Measurements from ENCODE around the gene CELA2B. TPM values are rescaled to one million over a fixed set of nuclear protein-coding genes. Genes with fewer than 3 reads are reported as not detected.

CELA2B gene
- total RNA-seq, 1 experiment from 2014 or later = not detected

DNA sequence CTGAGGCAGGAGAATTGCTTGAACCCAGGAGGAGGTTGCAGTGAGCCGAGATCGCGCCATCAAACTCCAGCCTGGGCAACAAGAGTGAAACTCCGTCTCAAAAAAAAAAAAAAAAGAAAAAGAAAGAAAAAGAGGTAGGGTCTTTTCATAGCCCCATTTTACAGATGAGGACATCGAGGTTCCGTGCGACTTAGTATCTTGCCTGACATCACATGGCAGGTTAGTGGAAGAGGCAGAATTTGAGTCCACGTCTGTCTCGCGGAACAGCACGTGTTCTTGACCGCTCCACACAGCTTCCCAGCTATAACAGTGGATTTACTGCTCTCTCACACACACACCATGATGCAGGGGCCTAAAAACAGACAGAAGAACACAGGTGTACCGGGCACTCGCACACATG is 36.6 kb upstream of the CELA2B start:
- no peak overlapping the region for H3K4me3 ChIP-seq (ENCODE audit: insufficient read depth, low read depth, low read length)
- H3K36me3 ChIP-seq (replicated peaks; ENCODE audit: control insufficient read depth, insufficient read depth, low read length) = no peaks in the 10 kb centered on the region
- no peaks in the 10 kb centered on the region; the same call in 1 of the 2 replicates for H3K27me3 ChIP-seq (ENCODE audit: control insufficient read depth, insufficient read depth, low read length)
- DNase-seq = no peak

- no peak for DNase-seq
- no peaks in the 10 kb centered on the region; the same call in 1 of the 2 replicates for H3K27me3 ChIP-seq (ENCODE audit: control insufficient read depth, insufficient read depth, low read length)
- H3K4me3 ChIP-seq (ENCODE audit: insufficient read depth, low read depth, low read length) = no peak overlapping the region
- no peaks in the 10 kb centered on the region for H3K36me3 ChIP-seq (replicated peaks; ENCODE audit: control insufficient read depth, insufficient read depth, low read length)
Measured at GRCh38 chr1:15440357-15440756, 35.5 kb upstream of the CELA2B start.

- Histone ChIP-seq H3K36me3 (replicated peaks; ENCODE audit: control insufficient read depth, insufficient read depth, low read length) (no peaks in the 10 kb centered on the region), H3K4me3 (ENCODE audit: insufficient read depth, low read depth, low read length) (no peak overlapping the region)
- DNase-seq = no peak
Measured at GRCh38 chr1:15441247-15441646, 34.7 kb upstream of the CELA2B start.

GRCh38 chr1:15442119-15442518 is 33.8 kb upstream of the CELA2B start:
- Histone ChIP-seq H3K4me3 (ENCODE audit: insufficient read depth, low read depth, low read length) (no peak overlapping the region), H3K27me3 (ENCODE audit: control insufficient read depth, insufficient read depth, low read length) (no peaks in the 10 kb centered on the region; the same call in 1 of the 2 replicates), H3K36me3 (replicated peaks; ENCODE audit: control insufficient read depth, insufficient read depth, low read length) (no peaks in the 10 kb centered on the region)
- DNase-seq = no peak

More at GRCh38 chr1:15441247-15441646, 34.7 kb upstream of the CELA2B start:
- H3K27me3 ChIP-seq (ENCODE audit: control insufficient read depth, insufficient read depth, low read length) = no peaks in the 10 kb centered on the region; the same call in 1 of the 2 replicates

DNA sequence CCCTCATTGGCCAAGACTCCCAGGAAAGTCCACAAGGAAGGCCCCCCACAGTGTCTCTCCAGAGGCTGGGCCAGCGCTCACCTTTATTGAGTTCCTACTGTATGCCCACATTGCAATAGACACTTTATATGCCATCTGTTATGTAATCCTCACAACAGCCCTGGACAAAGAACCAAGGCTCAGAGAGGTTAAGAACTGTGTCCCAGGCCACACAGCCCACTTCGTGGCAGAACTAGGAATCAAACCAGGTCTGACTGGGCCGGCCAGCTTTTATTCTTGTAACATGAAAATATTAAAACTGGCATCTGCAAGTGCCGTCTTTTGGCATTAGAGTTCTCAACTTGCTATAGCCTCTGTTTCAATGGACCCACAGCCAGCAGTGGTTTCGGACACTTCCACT is 33.1 kb upstream of the CELA2B start:
- no peak overlapping the region for H3K4me3 ChIP-seq (ENCODE audit: insufficient read depth, low read depth, low read length)
- no peak for DNase-seq
- H3K27me3 ChIP-seq (ENCODE audit: control insufficient read depth, insufficient read depth, low read length) = no peaks in the 10 kb centered on the region; the same call in 1 of the 2 replicates
- H3K36me3 ChIP-seq (replicated peaks; ENCODE audit: control insufficient read depth, insufficient read depth, low read length) = no peaks in the 10 kb centered on the region

- no peaks in the 10 kb centered on the region for H3K36me3 ChIP-seq (replicated peaks; ENCODE audit: control insufficient read depth, insufficient read depth, low read length)
- no peak overlapping the region for H3K4me3 ChIP-seq (ENCODE audit: insufficient read depth, low read depth, low read length)
- no peaks in the 10 kb centered on the region; the same call in 1 of the 2 replicates for H3K27me3 ChIP-seq (ENCODE audit: control insufficient read depth, insufficient read depth, low read length)
- DNase-seq = no peak
Measured at GRCh38 chr1:15443281-15443680, 32.6 kb upstream of the CELA2B start.

DNA sequence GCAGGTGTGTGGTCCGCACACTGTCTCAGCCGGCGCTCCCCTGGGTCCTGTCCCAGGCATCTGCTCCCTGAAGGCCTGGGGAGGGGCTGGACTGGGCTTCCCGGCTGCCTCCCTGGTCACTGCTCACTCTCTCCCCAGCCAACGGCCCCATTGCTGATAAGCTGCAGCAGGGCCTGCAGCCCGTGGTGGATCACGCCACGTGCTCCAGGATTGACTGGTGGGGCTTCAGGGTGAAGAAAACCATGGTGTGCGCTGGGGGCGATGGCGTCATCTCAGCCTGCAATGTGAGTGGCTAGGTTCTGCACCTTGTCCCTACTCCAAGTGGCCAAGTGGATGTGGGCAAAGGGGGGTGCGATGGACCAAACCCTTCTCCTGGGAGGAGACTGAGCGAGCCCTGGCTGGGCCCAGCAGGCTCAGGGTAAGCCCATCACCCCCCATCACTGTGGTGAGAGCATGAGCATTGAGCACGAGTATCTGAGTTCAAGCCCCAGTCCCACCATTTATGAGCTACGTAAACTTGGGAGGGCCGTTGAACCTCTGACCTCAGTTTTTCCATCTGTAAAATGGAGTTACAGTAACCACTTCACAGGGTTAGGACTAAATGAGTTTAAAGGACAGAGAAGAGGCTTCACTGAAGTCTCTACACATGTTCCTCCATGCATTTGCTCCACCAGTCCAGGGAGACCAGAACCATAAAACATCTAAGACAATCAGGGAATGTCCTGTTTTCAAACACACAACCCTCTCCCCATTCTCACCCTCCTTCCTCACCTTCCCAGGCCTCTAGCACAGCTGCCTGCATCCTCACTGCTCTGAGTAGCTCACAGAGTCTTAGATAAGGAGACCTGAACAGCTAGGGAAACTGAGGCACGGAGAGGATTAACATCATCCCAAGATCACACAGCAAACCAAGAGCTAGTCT is 31.2 kb upstream of the CELA2B start:
- DNase-seq = no peak
- no peaks in the 10 kb centered on the region; the same call in 1 of the 2 replicates for H3K27me3 ChIP-seq (ENCODE audit: control insufficient read depth, insufficient read depth, low read length)
- H3K4me3 ChIP-seq (ENCODE audit: insufficient read depth, low read depth, low read length) = no peak overlapping the region
- H3K36me3 ChIP-seq (replicated peaks; ENCODE audit: control insufficient read depth, insufficient read depth, low read length) = no peaks in the 10 kb centered on the region

GRCh38 chr1:15445390-15446122 is 30.3 kb upstream of the CELA2B start:
- no peak for DNase-seq
- H3K4me3 ChIP-seq (ENCODE audit: insufficient read depth, low read depth, low read length) = no peak overlapping the region
- no peaks in the 10 kb centered on the region for H3K36me3 ChIP-seq (replicated peaks; ENCODE audit: control insufficient read depth, insufficient read depth, low read length)
- no peaks in the 10 kb centered on the region for H3K27me3 ChIP-seq (ENCODE audit: control insufficient read depth, insufficient read depth, low read length)

GRCh38 chr1:15446212-15446611 is 29.7 kb upstream of the CELA2B start:
- Histone ChIP-seq H3K4me3 (ENCODE audit: insufficient read depth, low read depth, low read length) (no peak overlapping the region), H3K27me3 (ENCODE audit: control insufficient read depth, insufficient read depth, low read length) (no peaks in the 10 kb centered on the region), H3K36me3 (replicated peaks; ENCODE audit: control insufficient read depth, insufficient read depth, low read length) (no peaks in the 10 kb centered on the region)
- no peak for DNase-seq

DNA sequence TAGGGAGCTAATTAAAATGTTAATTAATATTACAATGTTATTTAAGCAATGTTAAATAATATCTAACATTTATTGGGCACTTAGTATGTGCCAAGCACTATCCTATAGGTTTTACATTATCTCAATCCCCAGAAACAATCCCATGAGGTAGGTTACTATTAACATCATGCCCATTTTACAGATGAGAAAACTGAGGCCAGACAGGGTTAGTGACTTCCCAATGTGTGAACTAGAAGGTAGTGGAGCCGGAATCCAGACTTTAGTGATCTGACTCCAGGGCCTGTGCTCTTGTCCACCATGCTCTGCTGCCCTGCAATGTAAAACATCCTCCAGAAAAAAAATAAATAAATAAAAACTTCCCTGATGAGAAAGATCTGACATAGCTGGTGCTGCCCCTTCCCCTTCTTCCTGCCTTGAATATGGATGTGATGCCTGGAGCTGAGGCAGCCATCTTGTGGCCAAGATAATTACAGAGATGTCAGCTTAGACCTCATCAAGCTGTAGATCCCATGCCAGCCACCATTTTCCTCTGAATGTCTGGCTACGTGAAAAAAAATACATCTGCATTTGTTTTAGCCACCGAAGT is 26.9 kb upstream of the CELA2B start:
- no peak for DNase-seq
- no peak overlapping the region for H3K4me3 ChIP-seq (ENCODE audit: insufficient read depth, low read depth, low read length)
- H3K36me3 ChIP-seq (replicated peaks; ENCODE audit: control insufficient read depth, insufficient read depth, low read length) = no peaks in the 10 kb centered on the region
- H3K27me3 ChIP-seq (ENCODE audit: control insufficient read depth, insufficient read depth, low read length) = no peaks in the 10 kb centered on the region

DNA sequence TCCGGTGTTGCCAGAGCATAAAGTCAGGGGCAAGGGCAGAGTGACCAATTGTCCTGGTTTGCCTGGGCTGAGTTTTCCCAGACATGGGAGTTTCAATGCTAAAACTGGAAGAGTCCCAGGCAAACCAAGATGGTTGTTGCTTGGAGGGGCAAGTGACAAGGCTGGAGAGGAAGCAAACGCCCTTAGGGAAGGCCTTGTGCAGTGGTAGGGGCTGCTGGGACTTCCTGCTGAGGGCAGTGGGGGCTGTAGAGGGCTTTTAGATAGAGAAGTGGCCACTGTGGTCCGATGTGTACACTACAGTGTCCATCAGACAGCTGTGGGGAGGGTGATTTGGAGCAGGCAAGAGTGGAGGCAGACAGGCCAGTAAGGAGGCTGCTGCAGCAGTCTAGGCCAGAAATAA is 26.3 kb upstream of the CELA2B start:
- Histone ChIP-seq H3K27me3 (ENCODE audit: control insufficient read depth, insufficient read depth, low read length) (no peaks in the 10 kb centered on the region), H3K4me3 (ENCODE audit: insufficient read depth, low read depth, low read length) (no peak overlapping the region), H3K36me3 (replicated peaks; ENCODE audit: control insufficient read depth, insufficient read depth, low read length) (no peaks in the 10 kb centered on the region)
- no peak for DNase-seq

GRCh38 chr1:15451014-15451722 is 24.7 kb upstream of the CELA2B start:
- Histone ChIP-seq H3K4me3 (ENCODE audit: insufficient read depth, low read depth, low read length) (no peak overlapping the region), H3K36me3 (replicated peaks; ENCODE audit: control insufficient read depth, insufficient read depth, low read length) (no peaks in the 10 kb centered on the region)
- no peak for DNase-seq

GRCh38 chr1:15452216-15452615 is 23.7 kb upstream of the CELA2B start:
- Histone ChIP-seq H3K36me3 (replicated peaks; ENCODE audit: control insufficient read depth, insufficient read depth, low read length) (no peaks in the 10 kb centered on the region), H3K27me3 (ENCODE audit: control insufficient read depth, insufficient read depth, low read length) (no peaks in the 10 kb centered on the region), H3K4me3 (ENCODE audit: insufficient read depth, low read depth, low read length) (no peak overlapping the region)
- DNase-seq = no peak

More at GRCh38 chr1:15451014-15451722, 24.7 kb upstream of the CELA2B start:
- no peaks in the 10 kb centered on the region for H3K27me3 ChIP-seq (ENCODE audit: control insufficient read depth, insufficient read depth, low read length)
